Hepatocyte (in vitro differentiated cells): ENCODE results near the gene UVSSA. TPM values are rescaled to one million over a fixed set of nuclear protein-coding genes. Genes with fewer than 3 reads are reported as not detected.

Source experiments
- DNase-seq: peaks from one replicate; pipeline ENCODE4 v3.0.0-alpha.2; 2016; ENCODE audit warnings: low spot score
- H2AFZ ChIP-seq: fragments of 200-600 bp; sonication (generic); 2 replicates; pipeline ENCODE4 v1.6.0; 2016; ENCODE audit warnings: antibody characterized with exemption, mild to moderate bottlenecking
- H3K27ac ChIP-seq: fragments of 200-600 bp; sonication (generic); 2 replicates; pipeline ENCODE4 v1.5.1; 2016; ENCODE audit warnings: mild to moderate bottlenecking
- H3K27me3 ChIP-seq: fragments of 200-600 bp; sonication (generic); 2 replicates; pipeline ENCODE4 v1.6.1; 2016
- H3K36me3 ChIP-seq: fragments of 200-600 bp; sonication (generic); replicated peaks from 2 replicates; pipeline ENCODE4 v1.5.1; 2016; ENCODE audit warnings: low read depth; ENCODE audit not compliant: insufficient read depth
- H3K4me1 ChIP-seq: fragments of 200-600 bp; sonication (generic); 2 replicates; pipeline ENCODE4 v1.5.1; 2016; ENCODE audit warnings: mild to moderate bottlenecking, moderate library complexity; ENCODE audit not compliant: insufficient read depth
- H3K4me2 ChIP-seq: fragments of 200-600 bp; sonication (generic); 2 replicates; pipeline ENCODE4 v1.6.0; 2016
- H3K4me3 ChIP-seq: fragments of 200-600 bp; sonication (generic); 2 replicates; pipeline ENCODE4 v1.5.1; 2016; ENCODE audit warnings: mild to moderate bottlenecking
- H3K79me2 ChIP-seq: fragments of 200-600 bp; sonication (generic); 2 replicates; pipeline ENCODE4 v1.6.0; 2017; ENCODE audit warnings: mild to moderate bottlenecking
- H3K9me2 ChIP-seq: fragments of 200-600 bp; sonication (generic); replicated peaks from 2 replicates; pipeline ENCODE4 v1.6.0; 2017; ENCODE audit warnings: mild to moderate bottlenecking; ENCODE audit not compliant: insufficient read depth
- H3K9me3 ChIP-seq: fragments of 200-600 bp; sonication (generic); 2 replicates; pipeline ENCODE4 v1.5.1; 2016; ENCODE audit warnings: low read depth, mild to moderate bottlenecking
- H4K20me1 ChIP-seq: fragments of 200-600 bp; sonication (generic); 2 replicates; pipeline ENCODE4 v1.6.0; 2016; ENCODE audit warnings: mild to moderate bottlenecking; ENCODE audit not compliant: insufficient read depth, poor library complexity, severe bottlenecking
- CTCF ChIP-seq: fragments of 200-600 bp; sonication (generic); IDR thresholded peaks from 2 replicates; pipeline ENCODE4 v1.5.1; 2016; ENCODE audit warnings: antibody characterized with exemption, mild to moderate bottlenecking; ENCODE audit not compliant: poor library complexity
- EZH2 ChIP-seq: fragments of 200-600 bp; sonication (generic); IDR thresholded peaks from 2 replicates; pipeline ENCODE4 v1.6.1; 2016; ENCODE audit warnings: antibody characterized with exemption, mild to moderate bottlenecking, borderline replicate concordance
- EZH2phosphoT487 ChIP-seq: fragments of 200-600 bp; sonication (generic); IDR thresholded peaks from one replicate; pipeline ENCODE4 v1.6.1; 2018; ENCODE audit warnings: antibody characterized with exemption, mild to moderate bottlenecking, low read depth, moderate library complexity; ENCODE audit not compliant: unreplicated experiment, severe bottlenecking
- WGBS: methylation state at CpG from one replicate; pipeline ENCODE4 v1.1.6; 2016; ENCODE audit warnings: low lambda C conversion rate; ENCODE audit errors: missing lambda C conversion rate; 5-methylcytosine and 5-hydroxymethylcytosine counted together
- polyA plus RNA-seq: library from polyadenylated mRNA; unstranded; fragments of >200 nt; fragmentation: Nextera tagmentation; extraction: Ambion mirVana; gene quantifications from 2 replicates; pipeline ENCODE4 v1.2.1, GENCODE V29; 2016
- total RNA-seq: library from RNA; depleted of rRNA; stranded (reverse); fragments of >200 nt; gene quantifications from 2 replicates; pipeline ENCODE4 v1.2.3, GENCODE V29; 2014

The UVSSA gene
- total and polyA plus RNA-seq, 2 experiments from 2014 or later = 10.6 to 11.0 TPM

GRCh38 chr4:1406981-1407656 lies 60.1 kb downstream of the UVSSA start:
- TF ChIP-seq CTCF = no peak
- no peak for TF ChIP-seq EZH2phosphoT487
- no peak for TF ChIP-seq EZH2
- H3K27me3 ChIP-seq = peaks cover 67% of the 10 kb centered on the region
- no peaks in the 10 kb centered on the region for H3K4me1 ChIP-seq
- no peak overlapping the region for H3K27ac ChIP-seq
- H3K9me3 ChIP-seq = no peaks in the 10 kb centered on the region
- no peaks in the 10 kb centered on the region for H3K79me2 ChIP-seq
- 31% methylated on average over 42 of the region's 50 CpGs for WGBS
- H4K20me1 ChIP-seq = no peaks in the 10 kb centered on the region
- no peak overlapping the region for H3K4me3 ChIP-seq
- DNase-seq = no peak
- no peaks in the 10 kb centered on the region for H3K36me3 ChIP-seq
- no peak overlapping the region for H2AFZ ChIP-seq
- no peak overlapping the region for H3K4me2 ChIP-seq
- no peaks in the 10 kb centered on the region for H3K9me2 ChIP-seq

GRCh38 chr4:1407657-1408333 lies 60.8 kb downstream of the UVSSA start:
- Histone ChIP-seq H3K27ac (no peak overlapping the region), H3K4me2 (no peak overlapping the region)

GRCh38 chr4:1408418-1408817 lies 61.4 kb downstream of the UVSSA start:
- no peak for DNase-seq
- 42% methylated on average over 22 of the region's 22 CpGs for WGBS

More at GRCh38 chr4:1407657-1408333, 60.8 kb downstream of the UVSSA start:
- no peaks in the 10 kb centered on the region for H3K9me2 ChIP-seq
- WGBS = 31% methylated on average over 41 of the region's 53 CpGs
- no peaks in the 10 kb centered on the region for H3K9me3 ChIP-seq
- peaks cover 64% of the 10 kb centered on the region for H3K27me3 ChIP-seq
- TF ChIP-seq EZH2 (no peak), CTCF (no peak), EZH2phosphoT487 (no peak)
- no peaks in the 10 kb centered on the region for H3K79me2 ChIP-seq
- no peaks in the 10 kb centered on the region for H3K4me1 ChIP-seq
- no peak for DNase-seq
- H3K4me3 ChIP-seq = no peak overlapping the region
- H4K20me1 ChIP-seq = no peaks in the 10 kb centered on the region
- no peak overlapping the region for H2AFZ ChIP-seq
- no peaks in the 10 kb centered on the region for H3K36me3 ChIP-seq

More at GRCh38 chr4:1408418-1408817, 61.4 kb downstream of the UVSSA start:
- no peak overlapping the region for H3K27ac ChIP-seq
- H3K9me3 ChIP-seq = no peaks in the 10 kb centered on the region
- H3K27me3 ChIP-seq = peaks cover 70% of the 10 kb centered on the region
- H3K79me2 ChIP-seq = no peaks in the 10 kb centered on the region
- H3K4me1 ChIP-seq = no peaks in the 10 kb centered on the region
- no peaks in the 10 kb centered on the region for H4K20me1 ChIP-seq
- H3K4me3 ChIP-seq = no peak overlapping the region
- H3K4me2 ChIP-seq = no peak overlapping the region
- H3K9me2 ChIP-seq = no peaks in the 10 kb centered on the region
- H3K36me3 ChIP-seq = no peaks in the 10 kb centered on the region
- TF ChIP-seq CTCF = no peak
- TF ChIP-seq EZH2 = no peak
- no peak for TF ChIP-seq EZH2phosphoT487
- H2AFZ ChIP-seq = no peak overlapping the region
